Kidney (tissue), 14 donors: ENCODE measurements around the gene CCSER1. TPM values are rescaled to one million over a fixed set of nuclear protein-coding genes. Genes with fewer than 3 reads are reported as not detected.

Source experiments
- DNase-seq, 5 donors: peaks; one replicate each; pipeline ENCODE4 v3.0.0-alpha.2; 2013 to 2020
- FAIRE-seq: peaks from 2 replicates; lab custom pipeline; 2012; peaks lifted over from hg19 to GRCh38; lab: Jason Lieb, UNC
- H3K27ac ChIP-seq, 2 donors: one replicate each; pipeline ENCODE4 v1.7.0; 2013; ENCODE audit warnings: low read depth in 2 of 2, low read length in 2 of 2, inconsistent platforms in 1 of 2
- H3K27me3 ChIP-seq: one replicate; pipeline ENCODE4 v1.7.1; 2013; ENCODE audit warnings: low read length, inconsistent platforms; ENCODE audit not compliant: control insufficient read depth, insufficient read depth
- H3K36me3 ChIP-seq, 3 donors: one replicate each; pipeline versions ENCODE4 v1.7.0 to v1.7.1; 2013; ENCODE audit warnings: low read length in 3 of 3, control low read depth in 1 of 3, inconsistent platforms in 1 of 3; ENCODE audit not compliant: insufficient read depth in 3 of 3, control insufficient read depth in 2 of 3
- H3K4me1 ChIP-seq, 3 donors: one replicate each; pipeline versions ENCODE4 v1.7.0 to v1.7.1; 2013; ENCODE audit warnings: low read length in 3 of 3, inconsistent platforms in 1 of 3, low read depth in 1 of 3; ENCODE audit not compliant: control insufficient read depth in 2 of 3, insufficient read depth in 2 of 3
- H3K4me3 ChIP-seq, 3 donors: one replicate each; pipeline versions ENCODE4 v1.7.0 to v1.8.1; 2013; ENCODE audit warnings: low read length in 3 of 3, control low read depth in 1 of 3, inconsistent platforms in 1 of 3
- H3K9ac ChIP-seq, 3 donors: one replicate each; pipeline versions ENCODE4 v1.7.0 to v1.7.1; 2013; ENCODE audit warnings: low read length in 3 of 3, control low read depth in 1 of 3, inconsistent platforms in 1 of 3
- H3K9me3 ChIP-seq, 3 donors: one replicate each; pipeline versions ENCODE4 v1.7.0 to v1.7.1; 2013; ENCODE audit warnings: low read length in 3 of 3, control low read depth in 1 of 3, inconsistent platforms in 1 of 3; ENCODE audit not compliant: control insufficient read depth in 2 of 3, insufficient read depth in 1 of 3
- intact Hi-C: fragments of 100-400 bp; cut with DNase I; formaldehyde crosslinking; loops from one replicate; pipeline ENCODE4 v1.11.1; 2022
- polyA plus RNA-seq: library from polyadenylated mRNA; stranded (reverse); fragments of 350-450 nt; fragmentation: Illumina TruSeq; extraction: RNeasy Lipid Tissue Mini Kit (QIAGEN cat#74804); gene quantifications from one replicate; pipeline ENCODE4 v1.2.3, GENCODE V29; 2014; ENCODE audit warnings: low read depth, low replicate concordance; ENCODE audit not compliant: insufficient read depth
- total RNA-seq: library from RNA; stranded (reverse); fragmentation: NEBNext Ultra II Directional; extraction: Animal tissue kit (Norgen Biotek cat#: 25700); gene quantifications from one replicate; pipeline ENCODE4 v1.2.1, GENCODE V29; 2021
- TF ChIP-seq, protein P1 (sequence below): IDR thresholded peaks from 3 replicates; pipeline ENCODE4 v1.5.1; 2012; ENCODE audit warnings: mild to moderate bottlenecking, moderate library complexity, borderline replicate concordance; ENCODE audit not compliant: insufficient read depth; ENCODE audit errors: extremely low read depth
- donor health status: control.
- donor health status: control.
- donor health status: control.
- donor health status: control.
- donor health status: control.
- donor health status: DM: yes; HTN: yes; CAD: no.
- donor health status: Normal renal cell carcinoma (clear cell type).

CCSER1 gene
- total and polyA plus RNA-seq, 2 donors from 2014 or later: 4.2 to 26.8 TPM

DNA sequence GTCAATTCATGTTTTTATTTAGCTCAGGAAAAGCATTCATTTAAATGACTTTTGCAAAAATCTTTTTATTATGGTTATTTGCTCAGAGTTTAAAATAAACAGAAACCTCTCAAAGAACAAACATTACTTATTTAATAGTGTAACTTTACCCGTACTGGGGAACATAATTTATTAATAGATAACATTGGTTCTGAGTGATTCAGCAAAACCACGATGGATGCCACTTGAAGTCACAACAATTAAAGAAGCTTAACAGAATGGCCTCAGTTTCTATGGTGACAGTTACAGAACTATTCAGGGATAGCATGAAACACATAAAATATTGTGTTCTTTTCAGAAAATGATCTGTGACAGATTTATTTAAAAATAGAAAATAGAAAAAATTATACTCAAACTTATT, 368.7 kb downstream of the CCSER1 start:
- TF ChIP-seq, protein P1, sequence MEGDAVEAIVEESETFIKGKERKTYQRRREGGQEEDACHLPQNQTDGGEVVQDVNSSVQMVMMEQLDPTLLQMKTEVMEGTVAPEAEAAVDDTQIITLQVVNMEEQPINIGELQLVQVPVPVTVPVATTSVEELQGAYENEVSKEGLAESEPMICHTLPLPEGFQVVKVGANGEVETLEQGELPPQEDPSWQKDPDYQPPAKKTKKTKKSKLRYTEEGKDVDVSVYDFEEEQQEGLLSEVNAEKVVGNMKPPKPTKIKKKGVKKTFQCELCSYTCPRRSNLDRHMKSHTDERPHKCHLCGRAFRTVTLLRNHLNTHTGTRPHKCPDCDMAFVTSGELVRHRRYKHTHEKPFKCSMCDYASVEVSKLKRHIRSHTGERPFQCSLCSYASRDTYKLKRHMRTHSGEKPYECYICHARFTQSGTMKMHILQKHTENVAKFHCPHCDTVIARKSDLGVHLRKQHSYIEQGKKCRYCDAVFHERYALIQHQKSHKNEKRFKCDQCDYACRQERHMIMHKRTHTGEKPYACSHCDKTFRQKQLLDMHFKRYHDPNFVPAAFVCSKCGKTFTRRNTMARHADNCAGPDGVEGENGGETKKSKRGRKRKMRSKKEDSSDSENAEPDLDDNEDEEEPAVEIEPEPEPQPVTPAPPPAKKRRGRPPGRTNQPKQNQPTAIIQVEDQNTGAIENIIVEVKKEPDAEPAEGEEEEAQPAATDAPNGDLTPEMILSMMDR: no peak
- FAIRE-seq (no peak), DNase-seq (peak in 1 of 5 donors; percentile 9)
- H3K9me3 ChIP-seq: no peaks in the 10 kb centered on the region
- intact Hi-C loops: no loop called here
- H3K4me1 ChIP-seq: no peaks in the 10 kb centered on the region
- H3K9ac ChIP-seq: no peak overlapping the region
- no peaks in the 10 kb centered on the region for H3K36me3 ChIP-seq
- H3K27ac ChIP-seq: no peak overlapping the region
- no peak overlapping the region for H3K4me3 ChIP-seq
- no peaks in the 10 kb centered on the region for H3K27me3 ChIP-seq

DNA sequence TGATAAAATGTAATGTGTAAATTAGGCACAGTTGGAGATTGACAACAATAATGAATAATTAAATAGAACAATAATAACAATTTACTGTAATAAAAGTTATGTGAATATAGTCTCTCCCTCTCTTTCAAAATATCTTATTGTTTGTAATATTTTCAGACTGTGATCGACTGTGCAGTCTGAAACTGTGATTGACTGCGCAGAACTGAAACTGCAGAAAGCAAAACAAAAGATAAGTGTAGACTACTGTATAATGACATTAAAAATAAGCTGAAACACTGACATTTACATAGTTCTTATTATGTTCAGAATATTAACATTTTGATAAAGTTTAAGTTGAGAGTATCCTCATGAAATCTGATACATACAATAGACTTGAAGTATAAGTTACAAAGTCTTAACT, 371.0 kb downstream of the CCSER1 start:
- TF ChIP-seq, protein P1: no peak
- H3K27ac ChIP-seq: no peak overlapping the region
- H3K36me3 ChIP-seq: no peaks in the 10 kb centered on the region
- FAIRE-seq (no peak), DNase-seq (no peak)
- H3K27me3 ChIP-seq: no peaks in the 10 kb centered on the region
- intact Hi-C loops: no loop called here
- no peaks in the 10 kb centered on the region for H3K4me1 ChIP-seq
- H3K4me3 ChIP-seq: no peak overlapping the region
- H3K9ac ChIP-seq: no peak overlapping the region
- H3K9me3 ChIP-seq: no peaks in the 10 kb centered on the region

GRCh38 chr4:90503677-90504076, 376.5 kb downstream of the CCSER1 start:
- no peak for FAIRE-seq

DNA sequence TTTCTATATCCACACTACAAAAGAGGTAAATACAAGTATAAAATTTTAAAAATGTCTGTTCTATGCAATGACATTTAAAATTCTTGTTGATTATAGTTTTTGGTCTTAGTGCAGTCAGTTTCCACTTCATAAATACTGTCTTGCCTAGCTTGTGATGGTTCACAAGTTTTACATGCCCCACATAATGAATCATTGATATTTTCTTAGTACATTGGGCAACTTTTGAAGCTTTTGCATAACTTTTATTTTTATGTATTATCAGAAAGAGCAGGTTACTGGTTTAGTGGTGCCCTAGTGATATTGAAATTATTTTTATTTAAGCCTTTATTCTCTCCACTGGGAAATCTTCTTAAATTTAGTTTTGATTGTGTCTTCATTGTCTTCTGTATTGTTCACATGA, 388.0 kb downstream of the CCSER1 start:
- Histone ChIP-seq H3K4me3 (no peak overlapping the region), H3K9me3 (no peaks in the 10 kb centered on the region), H3K4me1 (no peaks in the 10 kb centered on the region), H3K9ac (no peak overlapping the region), H3K27ac (no peak overlapping the region), H3K27me3 (no peaks in the 10 kb centered on the region), H3K36me3 (no peaks in the 10 kb centered on the region)
- TF ChIP-seq, protein P1: no peak
- DNase-seq (no peak), FAIRE-seq (no peak)
- intact Hi-C loops: no loop called here

More at GRCh38 chr4:90503677-90504076, 376.5 kb downstream of the CCSER1 start:
- Histone ChIP-seq H3K36me3 (no peaks in the 10 kb centered on the region), H3K9ac (no peak overlapping the region), H3K4me3 (no peak overlapping the region), H3K27me3 (no peaks in the 10 kb centered on the region), H3K9me3 (peaks cover 0 to 4% (median 0%) of the 10 kb centered on the region in 3 donors), H3K27ac (no peak overlapping the region), H3K4me1 (no peaks in the 10 kb centered on the region)
- DNase-seq: no peak
- TF ChIP-seq, protein P1: no peak
- intact Hi-C loops: no loop called here
